Thoracic aorta (tissue), 2 donors: Measurements from ENCODE around the gene TBL1XR1. TPM values are rescaled to one million over a fixed set of nuclear protein-coding genes. Genes with fewer than 3 reads are reported as not detected.

Experiments
- ATAC-seq: fragments of 150-250 bp; one replicate; pipeline ENCODE4 v1.8.0; 2017; ENCODE audit warnings: low read depth; ENCODE audit not compliant: insufficient number of reproducible peaks, low FRiP score
- DNase-seq: peaks from one replicate; pipeline ENCODE4 v3.0.0-alpha.2; 2020; ENCODE audit warnings: low spot score
- H3K27ac ChIP-seq, 2 donors: fragments of 200-600 bp; sonication (generic); 1 replicate in 1 of 2; 2 replicates in 1 of 2; pipeline ENCODE4 v1.5.1; 2016; ENCODE audit warnings: mild to moderate bottlenecking in 2 of 2, moderate library complexity in 2 of 2
- H3K27me3 ChIP-seq: fragments of 200-600 bp; sonication (generic); replicated peaks from 2 replicates; pipeline ENCODE4 v1.6.0; 2016; ENCODE audit warnings: mild to moderate bottlenecking; ENCODE audit not compliant: insufficient read depth
- H3K36me3 ChIP-seq: fragments of 200-600 bp; sonication (generic); one replicate; pipeline ENCODE4 v1.5.1; 2016
- H3K4me1 ChIP-seq, 2 donors: fragments of 200-600 bp; sonication (generic); 1 replicate in 1 of 2; 2 replicates in 1 of 2; pipeline versions ENCODE4 v1.5.1 to v1.6.0; 2016; ENCODE audit warnings: low read depth in 2 of 2, mild to moderate bottlenecking in 1 of 2; ENCODE audit not compliant: control insufficient read depth in 1 of 2
- H3K4me3 ChIP-seq: fragments of 200-600 bp; sonication (generic); 2 replicates; pipeline ENCODE4 v1.5.1; 2016; ENCODE audit warnings: mild to moderate bottlenecking
- H3K9me3 ChIP-seq: fragments of 200-600 bp; sonication (generic); 2 replicates; pipeline ENCODE4 v1.5.1; 2016
- CTCF ChIP-seq: fragments of 200-600 bp; sonication (generic); IDR thresholded peaks from one replicate; pipeline ENCODE4 v1.5.1; 2019; ENCODE audit warnings: antibody characterized with exemption
- total RNA-seq, 2 donors: library from RNA; depleted of rRNA; stranded (reverse); fragments of >200 nt; gene quantifications; one replicate each; pipeline versions ENCODE4 v1.1.0 to v1.2.3, GENCODE V29; 2016

Gene TBL1XR1
- total RNA-seq, 2 donors from 2014 or later: 67.0 to 109 TPM

- peaks cover 13 to 41% of the 10 kb centered on the region in 2 donors for H3K4me1 ChIP-seq
- H3K27ac ChIP-seq: no peak overlapping the region
- H3K4me3 ChIP-seq: no peak overlapping the region
- no peaks in the 10 kb centered on the region for H3K27me3 ChIP-seq
- TF ChIP-seq CTCF: no peak
- peaks cover 18% of the 10 kb centered on the region for H3K36me3 ChIP-seq
- no peaks in the 10 kb centered on the region for H3K9me3 ChIP-seq
- DNase-seq (no peak), ATAC-seq (no peak)
Measured at GRCh38 chr3:177045767-177046166, 151.5 kb downstream of the TBL1XR1 start.

GRCh38 chr3:177045222-177045621, 152.1 kb downstream of the TBL1XR1 start:
- no peak for TF ChIP-seq CTCF
- no peak overlapping the region for H3K4me3 ChIP-seq
- peaks cover 14 to 41% of the 10 kb centered on the region in 2 donors for H3K4me1 ChIP-seq
- H3K27ac ChIP-seq: no peak overlapping the region
- DNase-seq: no peak
- H3K9me3 ChIP-seq: no peaks in the 10 kb centered on the region
- peaks cover 18% of the 10 kb centered on the region for H3K36me3 ChIP-seq
- ATAC-seq: no peak
- no peaks in the 10 kb centered on the region for H3K27me3 ChIP-seq

- no peak for TF ChIP-seq CTCF
- DNase-seq (no peak), ATAC-seq (no peak)
- Histone ChIP-seq H3K36me3 (peaks cover 22% of the 10 kb centered on the region), H3K4me1 (peaks cover 20 to 28% of the 10 kb centered on the region in 2 donors), H3K4me3 (no peak overlapping the region), H3K27ac (peak overlapping the region in 1 of 2 donors; percentile 49), H3K9me3 (no peaks in the 10 kb centered on the region), H3K27me3 (no peaks in the 10 kb centered on the region)
Measured at GRCh38 chr3:177041730-177042551, 155.3 kb downstream of the TBL1XR1 start.

GRCh38 chr3:177041021-177041729, 156.1 kb downstream of the TBL1XR1 start:
- Histone ChIP-seq H3K4me1 (peaks cover 20 to 30% of the 10 kb centered on the region in 2 donors), H3K27ac (peak overlapping the region in 1 of 2 donors; percentile 49), H3K36me3 (peaks cover 22% of the 10 kb centered on the region), H3K4me3 (no peak overlapping the region), H3K9me3 (no peaks in the 10 kb centered on the region), H3K27me3 (no peaks in the 10 kb centered on the region)
- ATAC-seq (peak; percentile 50), DNase-seq (no peak)
- no peak for TF ChIP-seq CTCF
